Liver (tissue), 9 donors: ENCODE data around the gene VWA5B1. TPM values are rescaled to one million over a fixed set of nuclear protein-coding genes. Genes with fewer than 3 reads are reported as not detected.
"Not testable (repeated sequence)": the region's sequence is repeated elsewhere in the genome, so short reads cannot be mapped to it uniquely, and the experiment has no call there.

Experiments used
- DNase-seq: peaks from one replicate; pipeline ENCODE4 v3.0.0-alpha.2; 2017; ENCODE audit warnings: low spot score
- H3K27ac ChIP-seq, 2 donors: one replicate each; pipeline ENCODE4 v1.7.0; 2013; ENCODE audit warnings: inconsistent platforms in 2 of 2, low read length in 2 of 2, control low read depth in 1 of 2, low read depth in 1 of 2, mild to moderate bottlenecking in 1 of 2
- H3K27me3 ChIP-seq, 4 donors: one replicate each; pipeline versions ENCODE4 v1.6.1 to v1.7.0; 2013; ENCODE audit warnings: low read length in 3 of 4, inconsistent platforms in 1 of 4, mild to moderate bottlenecking in 1 of 4, moderate library complexity in 1 of 4; ENCODE audit not compliant: control insufficient read depth in 4 of 4, insufficient read depth in 4 of 4
- H3K36me3 ChIP-seq, 4 donors: one replicate each; pipeline versions ENCODE4 v1.6.1 to v1.7.0; 2013; ENCODE audit warnings: low read length in 3 of 4, mild to moderate bottlenecking in 3 of 4, low read depth in 1 of 4, moderate library complexity in 1 of 4; ENCODE audit not compliant: control insufficient read depth in 4 of 4, insufficient read depth in 3 of 4
- H3K4me1 ChIP-seq, 4 donors: one replicate each; pipeline versions ENCODE4 v1.6.1 to v1.7.0; 2013; ENCODE audit warnings: low read length in 3 of 4, mild to moderate bottlenecking in 3 of 4, moderate library complexity in 1 of 4; ENCODE audit not compliant: control insufficient read depth in 4 of 4, insufficient read depth in 4 of 4
- H3K4me3 ChIP-seq, 3 donors: one replicate each; pipeline versions ENCODE4 v1.6.1 to v1.7.0; 2013; ENCODE audit warnings: low read length in 3 of 3, control low read depth in 1 of 3, low read depth in 1 of 3, mild to moderate bottlenecking in 1 of 3
- H3K9ac ChIP-seq, 2 donors: one replicate each; pipeline ENCODE4 v1.7.0; 2013; ENCODE audit warnings: low read length in 2 of 2, mild to moderate bottlenecking in 2 of 2, moderate library complexity in 2 of 2, control low read depth in 1 of 2, low read depth in 1 of 2
- H3K9me3 ChIP-seq, 4 donors: one replicate each; pipeline versions ENCODE4 v1.6.1 to v1.7.0; 2013; ENCODE audit warnings: low read length in 3 of 4; ENCODE audit not compliant: control insufficient read depth in 4 of 4
- EGR1 ChIP-seq, 2 donors: IDR thresholded peaks; 2 replicates each; pipeline ENCODE4 v1.6.1; 2016 to 2018; ENCODE audit warnings: antibody characterized with exemption in 2 of 2, low read depth in 2 of 2
- FOXA1 ChIP-seq: IDR thresholded peaks from 2 replicates; pipeline ENCODE4 v1.6.1; 2016; ENCODE audit warnings: antibody characterized with exemption
- GABPA ChIP-seq, 2 donors: IDR thresholded peaks in 1 of 2; conservative IDR thresholded peaks in 1 of 2; 2 replicates each; pipeline ENCODE4 v1.6.1; 2016; ENCODE audit warnings: antibody characterized with exemption in 2 of 2, mild to moderate bottlenecking in 1 of 2, moderate library complexity in 1 of 2
- HNF4A ChIP-seq, 2 donors: conservative IDR thresholded peaks; 2 replicates each; pipeline ENCODE4 v1.6.1; 2016; ENCODE audit warnings: antibody characterized with exemption in 2 of 2, mild to moderate bottlenecking in 2 of 2
- HNF4G ChIP-seq: IDR thresholded peaks from 2 replicates; pipeline ENCODE4 v1.6.1; 2016; ENCODE audit warnings: antibody characterized with exemption
- JUND ChIP-seq, 2 donors: IDR thresholded peaks; 2 replicates each; pipeline ENCODE4 v1.6.1; 2016; ENCODE audit warnings: antibody characterized with exemption in 2 of 2
- RAD21 ChIP-seq, 2 donors: IDR thresholded peaks; 2 replicates each; pipeline ENCODE4 v1.6.1; 2016; ENCODE audit warnings: antibody characterized with exemption in 2 of 2, mild to moderate bottlenecking in 2 of 2
- RXRA ChIP-seq, 2 donors: IDR thresholded peaks; 2 replicates each; pipeline ENCODE4 v1.6.1; 2017 to 2018; ENCODE audit warnings: antibody characterized with exemption in 2 of 2, mild to moderate bottlenecking in 1 of 2
- SP1 ChIP-seq: IDR thresholded peaks from 2 replicates; pipeline ENCODE4 v1.6.1; 2018; ENCODE audit warnings: antibody characterized with exemption, mild to moderate bottlenecking
- TAF1 ChIP-seq: conservative IDR thresholded peaks from 2 replicates; pipeline ENCODE4 v1.6.1; 2016; ENCODE audit warnings: antibody characterized with exemption, mild to moderate bottlenecking
- WGBS: extraction: QIAGEN DNeasy Blood & Tissue Kit; methylation state at CpG from one replicate; pipeline ENCODE4 v1.1.7; 2013; 5-methylcytosine and 5-hydroxymethylcytosine counted together
- polyA plus RNA-seq, 2 donors: library from polyadenylated mRNA; stranded (reverse) in 1 of 2; unstranded in 1 of 2; fragments of 200-250 nt in 1 of 2; fragments of >200 nt in 1 of 2; fragmentation: Nextera tagmentation in 1 of 2; extraction: Ambion mirVana in 1 of 2; gene quantifications; one replicate each; pipeline versions ENCODE4 v1.2.1 to v1.2.3, GENCODE V29; 2013 to 2015
- total RNA-seq, 2 donors: library from RNA; depleted of rRNA; stranded (reverse); fragments of >200 nt; gene quantifications; one replicate each; pipeline ENCODE4 v1.2.3, GENCODE V29; 2014
- TF ChIP-seq, protein P1 (sequence below): IDR thresholded peaks from 2 replicates; pipeline ENCODE4 v1.6.1; 2016; ENCODE audit warnings: antibody characterized with exemption, mild to moderate bottlenecking
- TF ChIP-seq, protein P2 (sequence below): IDR thresholded peaks from 2 replicates; pipeline ENCODE4 v1.6.1; 2016; ENCODE audit warnings: antibody characterized with exemption
- donor health status: healthy.
- donor health status: healthy.
- donor health status: healthy.
- donor health status: healthy.
- donor health status: healthy.

VWA5B1 gene
- total and polyA plus RNA-seq, 4 donors: not detected

DNA sequence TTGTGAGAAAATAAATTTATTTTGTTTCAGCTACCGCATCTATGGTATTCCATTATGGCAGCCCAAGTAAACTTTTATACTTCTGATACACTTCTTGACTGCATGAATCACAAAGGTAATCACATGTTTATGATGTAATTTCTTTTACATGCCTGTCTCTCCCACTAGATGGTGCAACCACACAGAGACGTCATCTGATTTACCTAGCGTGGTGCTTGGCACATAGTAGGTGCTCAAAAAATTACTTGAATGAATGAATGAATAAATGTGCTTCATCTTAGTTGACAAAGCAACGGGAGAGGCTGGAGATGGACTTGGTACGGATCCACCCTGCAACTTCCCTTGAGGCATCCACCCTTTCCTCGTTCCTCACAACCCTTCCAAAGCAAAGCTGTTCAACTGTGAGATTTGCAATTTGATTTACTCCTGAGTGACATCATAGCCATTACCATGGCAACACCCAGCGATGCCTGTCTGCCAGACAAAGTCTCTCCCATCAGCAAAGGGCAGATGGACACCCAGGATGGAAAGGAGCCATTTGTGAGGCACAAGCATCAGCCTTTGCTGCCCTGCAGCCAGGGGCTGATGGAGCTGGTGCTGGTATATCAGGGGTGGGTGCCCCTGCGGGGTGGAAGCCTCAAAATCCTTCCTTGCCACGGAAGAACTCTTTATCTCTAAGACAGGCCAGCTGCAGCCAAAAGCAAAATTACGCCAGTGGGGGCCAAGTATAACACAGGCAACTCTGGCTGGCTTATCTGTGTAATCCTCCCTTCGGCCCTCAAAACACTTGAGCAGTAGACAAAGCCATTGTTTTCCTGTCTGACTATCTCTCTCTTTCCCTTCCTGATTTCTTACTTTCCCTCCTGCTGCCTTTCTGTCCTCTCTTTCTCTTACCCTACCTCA is 18.9 kb upstream of the VWA5B1 start (continued):
- TF ChIP-seq, protein P1, sequence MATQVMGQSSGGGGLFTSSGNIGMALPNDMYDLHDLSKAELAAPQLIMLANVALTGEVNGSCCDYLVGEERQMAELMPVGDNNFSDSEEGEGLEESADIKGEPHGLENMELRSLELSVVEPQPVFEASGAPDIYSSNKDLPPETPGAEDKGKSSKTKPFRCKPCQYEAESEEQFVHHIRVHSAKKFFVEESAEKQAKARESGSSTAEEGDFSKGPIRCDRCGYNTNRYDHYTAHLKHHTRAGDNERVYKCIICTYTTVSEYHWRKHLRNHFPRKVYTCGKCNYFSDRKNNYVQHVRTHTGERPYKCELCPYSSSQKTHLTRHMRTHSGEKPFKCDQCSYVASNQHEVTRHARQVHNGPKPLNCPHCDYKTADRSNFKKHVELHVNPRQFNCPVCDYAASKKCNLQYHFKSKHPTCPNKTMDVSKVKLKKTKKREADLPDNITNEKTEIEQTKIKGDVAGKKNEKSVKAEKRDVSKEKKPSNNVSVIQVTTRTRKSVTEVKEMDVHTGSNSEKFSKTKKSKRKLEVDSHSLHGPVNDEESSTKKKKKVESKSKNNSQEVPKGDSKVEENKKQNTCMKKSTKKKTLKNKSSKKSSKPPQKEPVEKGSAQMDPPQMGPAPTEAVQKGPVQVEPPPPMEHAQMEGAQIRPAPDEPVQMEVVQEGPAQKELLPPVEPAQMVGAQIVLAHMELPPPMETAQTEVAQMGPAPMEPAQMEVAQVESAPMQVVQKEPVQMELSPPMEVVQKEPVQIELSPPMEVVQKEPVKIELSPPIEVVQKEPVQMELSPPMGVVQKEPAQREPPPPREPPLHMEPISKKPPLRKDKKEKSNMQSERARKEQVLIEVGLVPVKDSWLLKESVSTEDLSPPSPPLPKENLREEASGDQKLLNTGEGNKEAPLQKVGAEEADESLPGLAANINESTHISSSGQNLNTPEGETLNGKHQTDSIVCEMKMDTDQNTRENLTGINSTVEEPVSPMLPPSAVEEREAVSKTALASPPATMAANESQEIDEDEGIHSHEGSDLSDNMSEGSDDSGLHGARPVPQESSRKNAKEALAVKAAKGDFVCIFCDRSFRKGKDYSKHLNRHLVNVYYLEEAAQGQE: no peak
- no peak for TF ChIP-seq SP1
- TF ChIP-seq, protein P2, sequence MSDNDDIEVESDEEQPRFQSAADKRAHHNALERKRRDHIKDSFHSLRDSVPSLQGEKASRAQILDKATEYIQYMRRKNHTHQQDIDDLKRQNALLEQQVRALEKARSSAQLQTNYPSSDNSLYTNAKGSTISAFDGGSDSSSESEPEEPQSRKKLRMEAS: no peak
- TF ChIP-seq GABPA (IDR thresholded peaks at IDR 0.05 in 1 of 2, conservative IDR thresholded peaks at IDR 0.05 in 1 of 2): no peak
- no peak for TF ChIP-seq HNF4A (conservative IDR thresholded peaks at IDR 0.05)
- TF ChIP-seq HNF4G: no peak

DNA sequence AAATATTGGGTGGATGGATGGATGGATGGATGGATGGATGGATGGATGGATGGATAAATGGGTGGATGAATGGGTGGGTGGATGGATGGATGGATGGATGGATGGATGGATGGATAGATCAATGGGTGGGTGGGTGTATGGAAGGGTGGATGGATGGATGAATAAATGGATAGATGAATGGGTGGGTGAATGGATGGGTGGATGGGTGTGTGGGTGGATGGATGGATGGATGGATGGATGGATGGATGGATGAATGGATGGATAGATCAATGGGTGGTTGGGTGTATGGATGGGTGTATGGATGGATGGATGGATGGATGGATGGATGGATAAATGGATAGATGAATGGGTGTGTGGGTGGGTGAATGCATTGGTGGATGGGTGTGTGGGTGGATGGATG is 17.0 kb upstream of the VWA5B1 start:
- DNase-seq, H3K4me1 ChIP-seq, H3K4me3 ChIP-seq, H3K27me3 ChIP-seq, H3K27ac ChIP-seq, H3K36me3 ChIP-seq, H3K9ac ChIP-seq, H3K9me3 ChIP-seq: not testable (repeated sequence)

DNA sequence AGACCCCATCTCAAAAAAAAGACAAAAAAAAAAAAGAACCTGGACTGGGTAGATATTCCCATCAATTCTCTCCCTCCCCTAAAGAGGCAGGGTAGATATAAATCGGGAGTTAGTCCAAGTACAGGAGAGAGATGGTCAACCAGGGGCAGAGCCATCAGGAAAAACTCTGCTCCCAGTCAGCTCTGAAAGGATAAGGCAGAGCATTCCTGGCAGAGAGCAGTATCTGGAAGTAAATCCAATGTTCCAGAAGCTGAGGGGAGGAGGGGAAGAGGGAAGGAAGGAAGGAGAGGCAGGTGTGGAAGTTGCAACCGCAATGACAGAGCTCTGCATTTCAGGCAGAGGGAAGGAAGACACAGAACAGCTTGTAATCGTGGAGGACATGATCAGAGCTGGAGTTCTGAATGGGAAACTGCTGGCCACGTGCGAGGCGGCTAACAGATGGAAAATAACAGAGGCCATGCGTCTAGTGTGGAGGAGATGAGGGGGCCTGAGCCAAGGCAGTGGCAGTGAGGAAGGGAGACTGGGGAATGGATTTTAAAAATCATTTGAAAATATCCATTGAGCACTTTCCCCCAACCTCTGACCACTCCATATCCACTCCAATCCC is 15.3 kb upstream of the VWA5B1 start:
- Histone ChIP-seq H3K36me3 (no peaks in the 10 kb centered on the region), H3K27ac (no peak overlapping the region), H3K4me1 (no peaks in the 10 kb centered on the region), H3K27me3 (peaks cover 0 to 3% (median 1%) of the 10 kb centered on the region in 4 donors), H3K4me3 (no peak overlapping the region), H3K9ac (no peak overlapping the region), H3K9me3 (no peaks in the 10 kb centered on the region)
- TF ChIP-seq FOXA1 (no peak), EGR1 (IDR thresholded peaks at IDR 0.05; ENCODE audit: low read depth in 2 of 2) (no peak), TAF1 (no peak), JUND (IDR thresholded peaks at IDR 0.05) (no peak), SP1 (no peak), RXRA (IDR thresholded peaks at IDR 0.05) (no peak), RAD21 (IDR thresholded peaks at IDR 0.05) (no peak), HNF4A (conservative IDR thresholded peaks at IDR 0.05) (no peak)
- TF ChIP-seq, protein P1: no peak
- WGBS: 47% methylated on average over 7 of the region's 7 CpGs
- no peak for DNase-seq
